GM06990 (cell line): Measurements from ENCODE around the gene STK10.

Experiments used
- DNase-seq: peaks from one replicate; pipeline ENCODE4 v3.0.0-alpha.2; 2011; ENCODE audit not compliant: insufficient read length; ENCODE audit errors: extremely low read depth
- H3K27me3 ChIP-seq: replicated peaks from 2 replicates; pipeline ENCODE4 v1.6.0; 2011; ENCODE audit warnings: low read length; ENCODE audit not compliant: control insufficient read depth, insufficient read depth
- H3K36me3 ChIP-seq: 2 replicates; pipeline ENCODE4 v1.5.1; 2011; ENCODE audit warnings: low read length; ENCODE audit not compliant: control insufficient read depth, insufficient read depth
- H3K4me3 ChIP-seq: replicated peaks from 2 replicates; pipeline ENCODE4 v1.5.1; 2011; ENCODE audit warnings: low read depth, mild to moderate bottlenecking, control low read depth, low read length
- CTCF ChIP-seq: IDR thresholded peaks from 2 replicates; pipeline ENCODE4 v1.5.1; 2011; ENCODE audit warnings: low read length, control low read depth, mild to moderate bottlenecking, inconsistent platforms; ENCODE audit not compliant: insufficient read depth, poor library complexity, severe bottlenecking

The STK10 gene

GRCh38 chr5:172146748-172147092 lies 41.3 kb downstream of the STK10 start:
- TF ChIP-seq CTCF, result no peak
- no peak overlapping the region for H3K4me3 ChIP-seq
- no peaks in the 10 kb centered on the region for H3K27me3 ChIP-seq
- no peak for DNase-seq
- peaks cover 31% of the 10 kb centered on the region for H3K36me3 ChIP-seq

- Histone ChIP-seq H3K36me3 (peaks cover 30% of the 10 kb centered on the region), H3K27me3 (no peaks in the 10 kb centered on the region), H3K4me3 (no peak overlapping the region)
- no peak for TF ChIP-seq CTCF
- DNase-seq, result no peak
Observed at GRCh38 chr5:172145870-172146747, 41.9 kb downstream of the STK10 start.

GRCh38 chr5:172144931-172145869 lies 42.8 kb downstream of the STK10 start:
- no peak overlapping the region for H3K4me3 ChIP-seq
- no peak for DNase-seq
- TF ChIP-seq CTCF, result no peak
- peaks cover 30% of the 10 kb centered on the region for H3K36me3 ChIP-seq
- H3K27me3 ChIP-seq, result no peaks in the 10 kb centered on the region

GRCh38 chr5:172144291-172144815 lies 43.7 kb downstream of the STK10 start:
- no peak for DNase-seq
- peaks cover 28% of the 10 kb centered on the region for H3K36me3 ChIP-seq
- H3K27me3 ChIP-seq, result no peaks in the 10 kb centered on the region
- no peak for TF ChIP-seq CTCF
- no peak overlapping the region for H3K4me3 ChIP-seq

- no peak for DNase-seq
- Histone ChIP-seq H3K4me3 (no peak overlapping the region), H3K36me3 (peaks cover 25% of the 10 kb centered on the region), H3K27me3 (no peaks in the 10 kb centered on the region)
- TF ChIP-seq CTCF, result no peak
Observed at GRCh38 chr5:172143875-172144274, 44.1 kb downstream of the STK10 start.
